Liver (tissue), 9 donors: ENCODE data around the gene SFXN5. TPM values are rescaled to one million over a fixed set of nuclear protein-coding genes. Genes with fewer than 3 reads are reported as not detected.
A peak's percentile ranks its signal among the peaks of the same experiment; 100 is the strongest.

Experiments
- DNase-seq: peaks from one replicate; pipeline ENCODE4 v3.0.0-alpha.2; 2017; ENCODE audit warnings: low spot score
- H3K27ac ChIP-seq, 2 donors: one replicate each; pipeline ENCODE4 v1.7.0; 2013; ENCODE audit warnings: inconsistent platforms in 2 of 2, low read length in 2 of 2, control low read depth in 1 of 2, low read depth in 1 of 2, mild to moderate bottlenecking in 1 of 2
- H3K27me3 ChIP-seq, 4 donors: one replicate each; pipeline versions ENCODE4 v1.6.1 to v1.7.0; 2013; ENCODE audit warnings: low read length in 3 of 4, inconsistent platforms in 1 of 4, mild to moderate bottlenecking in 1 of 4, moderate library complexity in 1 of 4; ENCODE audit not compliant: control insufficient read depth in 4 of 4, insufficient read depth in 4 of 4
- H3K36me3 ChIP-seq, 4 donors: one replicate each; pipeline versions ENCODE4 v1.6.1 to v1.7.0; 2013; ENCODE audit warnings: low read length in 3 of 4, mild to moderate bottlenecking in 3 of 4, low read depth in 1 of 4, moderate library complexity in 1 of 4; ENCODE audit not compliant: control insufficient read depth in 4 of 4, insufficient read depth in 3 of 4
- H3K4me1 ChIP-seq, 4 donors: one replicate each; pipeline versions ENCODE4 v1.6.1 to v1.7.0; 2013; ENCODE audit warnings: low read length in 3 of 4, mild to moderate bottlenecking in 3 of 4, moderate library complexity in 1 of 4; ENCODE audit not compliant: control insufficient read depth in 4 of 4, insufficient read depth in 4 of 4
- H3K4me3 ChIP-seq, 3 donors: one replicate each; pipeline versions ENCODE4 v1.6.1 to v1.7.0; 2013; ENCODE audit warnings: low read length in 3 of 3, control low read depth in 1 of 3, low read depth in 1 of 3, mild to moderate bottlenecking in 1 of 3
- H3K9ac ChIP-seq, 2 donors: one replicate each; pipeline ENCODE4 v1.7.0; 2013; ENCODE audit warnings: low read length in 2 of 2, mild to moderate bottlenecking in 2 of 2, moderate library complexity in 2 of 2, control low read depth in 1 of 2, low read depth in 1 of 2
- H3K9me3 ChIP-seq, 4 donors: one replicate each; pipeline versions ENCODE4 v1.6.1 to v1.7.0; 2013; ENCODE audit warnings: low read length in 3 of 4; ENCODE audit not compliant: control insufficient read depth in 4 of 4
- EGR1 ChIP-seq, 2 donors: IDR thresholded peaks; 2 replicates each; pipeline ENCODE4 v1.6.1; 2016 to 2018; ENCODE audit warnings: antibody characterized with exemption in 2 of 2, low read depth in 2 of 2
- FOXA2 ChIP-seq: IDR thresholded peaks from 2 replicates; pipeline ENCODE4 v1.6.1; 2016; ENCODE audit warnings: antibody characterized with exemption
- GABPA ChIP-seq, 2 donors: IDR thresholded peaks in 1 of 2; conservative IDR thresholded peaks in 1 of 2; 2 replicates each; pipeline ENCODE4 v1.6.1; 2016; ENCODE audit warnings: antibody characterized with exemption in 2 of 2, mild to moderate bottlenecking in 1 of 2, moderate library complexity in 1 of 2
- HNF4A ChIP-seq, 2 donors: conservative IDR thresholded peaks; 2 replicates each; pipeline ENCODE4 v1.6.1; 2016; ENCODE audit warnings: antibody characterized with exemption in 2 of 2, mild to moderate bottlenecking in 2 of 2
- HNF4G ChIP-seq: IDR thresholded peaks from 2 replicates; pipeline ENCODE4 v1.6.1; 2016; ENCODE audit warnings: antibody characterized with exemption
- JUND ChIP-seq, 2 donors: IDR thresholded peaks; 2 replicates each; pipeline ENCODE4 v1.6.1; 2016; ENCODE audit warnings: antibody characterized with exemption in 2 of 2
- NR2F2 ChIP-seq: IDR thresholded peaks from 2 replicates; pipeline ENCODE4 v1.6.1; 2016; ENCODE audit warnings: antibody characterized with exemption
- RAD21 ChIP-seq, 2 donors: IDR thresholded peaks; 2 replicates each; pipeline ENCODE4 v1.6.1; 2016; ENCODE audit warnings: antibody characterized with exemption in 2 of 2, mild to moderate bottlenecking in 2 of 2
- RXRA ChIP-seq, 2 donors: IDR thresholded peaks; 2 replicates each; pipeline ENCODE4 v1.6.1; 2017 to 2018; ENCODE audit warnings: antibody characterized with exemption in 2 of 2, mild to moderate bottlenecking in 1 of 2
- SP1 ChIP-seq: IDR thresholded peaks from 2 replicates; pipeline ENCODE4 v1.6.1; 2018; ENCODE audit warnings: antibody characterized with exemption, mild to moderate bottlenecking
- TAF1 ChIP-seq: conservative IDR thresholded peaks from 2 replicates; pipeline ENCODE4 v1.6.1; 2016; ENCODE audit warnings: antibody characterized with exemption, mild to moderate bottlenecking
- YY1 ChIP-seq: IDR thresholded peaks from 2 replicates; pipeline ENCODE4 v1.6.1; 2016; ENCODE audit warnings: antibody characterized with exemption, mild to moderate bottlenecking
- WGBS: extraction: QIAGEN DNeasy Blood & Tissue Kit; methylation state at CpG from one replicate; pipeline ENCODE4 v1.1.7; 2013; 5-methylcytosine and 5-hydroxymethylcytosine counted together
- polyA plus RNA-seq, 2 donors: library from polyadenylated mRNA; stranded (reverse) in 1 of 2; unstranded in 1 of 2; fragments of 200-250 nt in 1 of 2; fragments of >200 nt in 1 of 2; fragmentation: Nextera tagmentation in 1 of 2; extraction: Ambion mirVana in 1 of 2; gene quantifications; one replicate each; pipeline versions ENCODE4 v1.2.1 to v1.2.3, GENCODE V29; 2013 to 2015
- total RNA-seq, 2 donors: library from RNA; depleted of rRNA; stranded (reverse); fragments of >200 nt; gene quantifications; one replicate each; pipeline ENCODE4 v1.2.3, GENCODE V29; 2014
- TF ChIP-seq, protein P1 (sequence below): IDR thresholded peaks from 2 replicates; pipeline ENCODE4 v1.6.1; 2016; ENCODE audit warnings: antibody characterized with exemption
- TF ChIP-seq, protein P2 (sequence below): IDR thresholded peaks from 2 replicates; pipeline ENCODE4 v1.6.1; 2016; ENCODE audit warnings: antibody characterized with exemption
- TF ChIP-seq, protein P3 (sequence below): IDR thresholded peaks from 2 replicates; pipeline ENCODE4 v1.6.1; 2016; ENCODE audit warnings: antibody characterized with exemption
- donor health status: healthy.
- donor health status: healthy.
- donor health status: healthy.
- donor health status: healthy.
- donor health status: healthy.

SFXN5 gene
- total and polyA plus RNA-seq, 4 donors = 23.3 to 58.2 (median 29.5) TPM

DNA sequence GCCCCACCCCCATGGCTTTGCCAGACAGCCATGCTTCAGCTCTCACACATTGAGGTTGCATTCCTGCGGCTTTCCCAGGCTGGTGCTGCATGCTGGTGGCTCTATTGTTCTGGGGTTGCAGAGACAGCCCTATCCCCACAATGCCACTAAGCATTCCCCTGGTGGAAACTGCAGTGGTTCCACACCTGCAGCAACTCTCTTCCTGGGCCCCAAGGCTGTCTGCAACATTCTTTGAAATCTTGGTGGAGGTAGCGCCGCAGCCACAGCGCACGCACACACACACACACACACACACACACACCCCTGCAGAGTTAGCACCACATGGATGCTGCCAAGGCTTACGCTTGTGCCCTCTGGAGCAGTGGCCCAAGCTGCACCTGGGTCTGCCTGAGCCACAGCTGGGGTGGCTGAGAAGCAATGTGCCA is 21.4 kb downstream of the SFXN5 start:
- Histone ChIP-seq H3K9ac (no peak overlapping the region), H3K9me3 (no peaks in the 10 kb centered on the region), H3K4me1 (peaks cover 0 to 4% (median 1%) of the 10 kb centered on the region in 4 donors), H3K27ac (no peak overlapping the region), H3K27me3 (no peaks in the 10 kb centered on the region), H3K4me3 (no peak overlapping the region), H3K36me3 (peaks cover 2 to 13% (median 10%) of the 10 kb centered on the region in 4 donors)
- WGBS = 91% methylated on average over 6 of the region's 6 CpGs
- DNase-seq = no peak
- TF ChIP-seq, protein P1, sequence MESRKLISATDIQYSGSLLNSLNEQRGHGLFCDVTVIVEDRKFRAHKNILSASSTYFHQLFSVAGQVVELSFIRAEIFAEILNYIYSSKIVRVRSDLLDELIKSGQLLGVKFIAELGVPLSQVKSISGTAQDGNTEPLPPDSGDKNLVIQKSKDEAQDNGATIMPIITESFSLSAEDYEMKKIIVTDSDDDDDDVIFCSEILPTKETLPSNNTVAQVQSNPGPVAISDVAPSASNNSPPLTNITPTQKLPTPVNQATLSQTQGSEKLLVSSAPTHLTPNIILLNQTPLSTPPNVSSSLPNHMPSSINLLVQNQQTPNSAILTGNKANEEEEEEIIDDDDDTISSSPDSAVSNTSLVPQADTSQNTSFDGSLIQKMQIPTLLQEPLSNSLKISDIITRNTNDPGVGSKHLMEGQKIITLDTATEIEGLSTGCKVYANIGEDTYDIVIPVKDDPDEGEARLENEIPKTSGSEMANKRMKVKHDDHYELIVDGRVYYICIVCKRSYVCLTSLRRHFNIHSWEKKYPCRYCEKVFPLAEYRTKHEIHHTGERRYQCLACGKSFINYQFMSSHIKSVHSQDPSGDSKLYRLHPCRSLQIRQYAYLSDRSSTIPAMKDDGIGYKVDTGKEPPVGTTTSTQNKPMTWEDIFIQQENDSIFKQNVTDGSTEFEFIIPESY = no peak

DNA sequence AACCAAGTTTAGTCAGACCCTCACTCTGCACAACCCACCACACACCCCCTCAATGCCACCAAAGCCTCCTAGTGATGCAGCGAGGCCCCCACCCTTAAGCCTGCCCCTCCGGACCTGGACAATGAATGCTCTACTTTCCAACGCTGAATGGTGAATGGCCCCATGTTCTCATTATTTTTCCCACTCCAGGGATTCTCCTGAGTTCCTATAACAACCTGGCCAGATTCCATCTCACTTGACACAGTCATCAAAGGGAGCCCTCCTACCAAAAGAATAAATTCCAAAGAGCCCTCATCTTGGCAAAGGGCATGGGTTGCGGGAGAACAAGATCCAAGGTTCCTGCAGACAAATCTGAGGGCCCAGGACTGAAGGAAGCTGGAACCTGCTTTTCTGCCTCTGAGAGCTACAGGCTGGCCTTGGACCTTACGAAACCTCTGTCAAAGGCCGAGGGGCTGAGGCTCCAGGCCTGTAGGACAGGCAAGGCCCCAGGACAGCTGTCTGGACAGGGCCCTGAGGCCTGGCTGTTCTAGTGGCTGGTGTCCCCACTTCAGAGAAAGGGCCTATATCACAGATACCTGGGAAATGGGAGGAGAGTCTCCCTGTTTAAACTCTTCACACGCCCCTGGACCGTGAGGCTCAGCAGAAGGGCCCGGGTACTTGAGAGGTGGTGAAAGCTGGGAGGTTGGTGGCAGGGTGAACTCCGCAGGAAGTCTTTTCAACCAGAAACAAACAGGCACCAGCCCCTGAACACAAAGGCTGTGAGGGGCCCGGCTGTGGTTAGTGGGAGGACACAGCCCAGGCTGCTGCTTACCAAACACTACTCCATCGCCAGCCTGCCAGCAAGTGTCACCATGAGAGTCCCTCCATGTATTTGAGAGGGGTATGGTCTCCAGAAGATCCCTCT is 27.3 kb downstream of the SFXN5 start:
- WGBS = 85% methylated on average over 12 of the region's 12 CpGs
- Histone ChIP-seq H3K9ac (no peak overlapping the region), H3K27me3 (no peaks in the 10 kb centered on the region), H3K4me1 (peaks cover 2 to 20% (median 17%) of the 10 kb centered on the region in 4 donors), H3K9me3 (no peaks in the 10 kb centered on the region), H3K27ac (peak overlapping the region; percentile 33 to 38), H3K36me3 (peaks cover 0 to 5% (median 3%) of the 10 kb centered on the region in 4 donors), H3K4me3 (no peak overlapping the region)
- DNase-seq = no peak
- TF ChIP-seq YY1 (no peak), RAD21 (IDR thresholded peaks at IDR 0.05) (peak in 1 of 2 donors; percentile 4), HNF4A (conservative IDR thresholded peaks at IDR 0.05) (peak; percentile 37 to 47)

DNA sequence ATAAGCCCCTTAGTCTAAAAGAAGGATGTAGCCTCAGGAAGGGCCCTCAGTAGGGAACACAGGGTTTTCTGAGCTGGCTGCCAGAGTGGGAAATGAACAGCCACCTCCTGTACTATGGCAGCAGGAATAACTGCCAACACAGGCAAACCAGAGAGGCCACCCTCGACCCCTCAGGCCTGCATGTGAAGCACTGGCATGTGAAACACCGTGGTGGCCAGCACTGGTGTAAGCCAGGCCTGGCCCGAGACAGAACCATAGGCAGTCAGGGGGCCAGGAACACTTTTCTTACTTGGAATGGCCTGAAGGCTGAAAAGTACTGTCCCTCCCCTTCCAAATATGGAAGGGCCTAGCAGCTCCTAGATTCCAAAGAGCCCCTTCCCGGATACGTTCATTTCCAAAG is 28.2 kb downstream of the SFXN5 start:
- WGBS = 78% methylated on average over 5 of the region's 5 CpGs
- Histone ChIP-seq H3K9me3 (no peaks in the 10 kb centered on the region), H3K36me3 (peaks cover 2 to 5% (median 3%) of the 10 kb centered on the region in 4 donors), H3K4me3 (no peak overlapping the region), H3K9ac (no peak overlapping the region), H3K4me1 (peaks cover 2 to 20% (median 17%) of the 10 kb centered on the region in 4 donors), H3K27ac (peak overlapping the region in 1 of 2 donors; percentile 18), H3K27me3 (no peaks in the 10 kb centered on the region)
- no peak for TF ChIP-seq NR2F2
- TF ChIP-seq, protein P2, sequence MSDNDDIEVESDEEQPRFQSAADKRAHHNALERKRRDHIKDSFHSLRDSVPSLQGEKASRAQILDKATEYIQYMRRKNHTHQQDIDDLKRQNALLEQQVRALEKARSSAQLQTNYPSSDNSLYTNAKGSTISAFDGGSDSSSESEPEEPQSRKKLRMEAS = no peak
- DNase-seq = no peak

DNA sequence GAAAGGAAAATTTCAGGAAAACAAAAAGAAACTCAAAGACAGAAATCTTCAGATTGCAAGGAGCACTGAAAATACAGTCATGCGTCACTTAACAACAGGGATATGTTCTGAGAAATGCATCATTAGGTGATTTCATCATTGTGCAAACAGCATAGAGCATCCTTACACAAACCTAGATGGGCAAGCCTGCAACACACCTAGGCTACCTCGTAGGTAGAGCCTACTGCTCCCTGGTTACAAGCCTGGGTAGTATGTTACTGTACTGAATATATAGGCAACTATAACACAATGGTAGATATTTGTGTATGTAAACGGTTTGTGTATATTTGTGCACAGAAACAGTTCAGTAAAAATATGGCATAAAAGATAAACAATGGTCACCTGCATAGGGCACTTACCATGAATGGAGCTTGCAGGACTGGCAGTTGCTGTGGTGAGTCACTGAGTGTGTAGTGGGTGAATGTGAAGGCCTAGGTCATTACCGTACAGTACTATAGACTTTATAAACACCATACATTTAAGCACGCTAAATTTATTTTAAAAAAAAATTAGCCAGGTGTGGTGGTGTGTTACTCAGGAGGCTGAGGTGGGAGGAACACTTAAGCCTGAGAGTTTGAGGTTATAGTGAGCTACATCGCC is 33.4 kb downstream of the SFXN5 start:
- no peak overlapping the region for H3K4me3 ChIP-seq
- peaks cover 3 to 7% (median 3%) of the 10 kb centered on the region in 4 donors for H3K36me3 ChIP-seq
- no peak overlapping the region for H3K9ac ChIP-seq
- peaks cover 27 to 56% (median 46%) of the 10 kb centered on the region in 4 donors for H3K4me1 ChIP-seq
- no peaks in the 10 kb centered on the region for H3K27me3 ChIP-seq
- no peaks in the 10 kb centered on the region for H3K9me3 ChIP-seq
- no peak for DNase-seq
- H3K27ac ChIP-seq = peak overlapping the region in 1 of 2 donors; percentile 77
- WGBS = 85% methylated on average over 6 of the region's 6 CpGs
- no peak for TF ChIP-seq EGR1 (IDR thresholded peaks at IDR 0.05; ENCODE audit: low read depth in 2 of 2)
- TF ChIP-seq HNF4G = no peak
- TF ChIP-seq, protein P3, sequence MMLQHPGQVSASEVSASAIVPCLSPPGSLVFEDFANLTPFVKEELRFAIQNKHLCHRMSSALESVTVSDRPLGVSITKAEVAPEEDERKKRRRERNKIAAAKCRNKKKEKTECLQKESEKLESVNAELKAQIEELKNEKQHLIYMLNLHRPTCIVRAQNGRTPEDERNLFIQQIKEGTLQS = no peak
- TF ChIP-seq SP1 = no peak
- no peak for TF ChIP-seq YY1
- TF ChIP-seq RXRA (IDR thresholded peaks at IDR 0.05) = no peak
- no peak for TF ChIP-seq GABPA (IDR thresholded peaks at IDR 0.05 in 1 of 2, conservative IDR thresholded peaks at IDR 0.05 in 1 of 2)
- no peak for TF ChIP-seq FOXA2
- no peak for TF ChIP-seq JUND (IDR thresholded peaks at IDR 0.05)
- TF ChIP-seq, protein P1 = no peak
- TF ChIP-seq RAD21 (IDR thresholded peaks at IDR 0.05) = no peak
- TF ChIP-seq HNF4A (conservative IDR thresholded peaks at IDR 0.05) = no peak
- TF ChIP-seq, protein P2 = no peak
- no peak for TF ChIP-seq TAF1
- TF ChIP-seq NR2F2 = no peak
